GM18502 (cell line): ENCODE results near the gene PCSK1N.
"Not testable (repeated sequence)": the region's sequence is repeated elsewhere in the genome, so short reads cannot be mapped to it uniquely, and the experiment has no call there.

ENCODE experiments used
- ATAC-seq: cut with Tn5 transposase; IDR thresholded peaks from one replicate; pipeline ENCODE4 v1.9.1; 2021; ENCODE audit warnings: mild to moderate bottlenecking; ENCODE audit not compliant: unreplicated experiment, poor library complexity

The PCSK1N gene, protein sequence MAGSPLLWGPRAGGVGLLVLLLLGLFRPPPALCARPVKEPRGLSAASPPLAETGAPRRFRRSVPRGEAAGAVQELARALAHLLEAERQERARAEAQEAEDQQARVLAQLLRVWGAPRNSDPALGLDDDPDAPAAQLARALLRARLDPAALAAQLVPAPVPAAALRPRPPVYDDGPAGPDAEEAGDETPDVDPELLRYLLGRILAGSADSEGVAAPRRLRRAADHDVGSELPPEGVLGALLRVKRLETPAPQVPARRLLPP

DNA sequence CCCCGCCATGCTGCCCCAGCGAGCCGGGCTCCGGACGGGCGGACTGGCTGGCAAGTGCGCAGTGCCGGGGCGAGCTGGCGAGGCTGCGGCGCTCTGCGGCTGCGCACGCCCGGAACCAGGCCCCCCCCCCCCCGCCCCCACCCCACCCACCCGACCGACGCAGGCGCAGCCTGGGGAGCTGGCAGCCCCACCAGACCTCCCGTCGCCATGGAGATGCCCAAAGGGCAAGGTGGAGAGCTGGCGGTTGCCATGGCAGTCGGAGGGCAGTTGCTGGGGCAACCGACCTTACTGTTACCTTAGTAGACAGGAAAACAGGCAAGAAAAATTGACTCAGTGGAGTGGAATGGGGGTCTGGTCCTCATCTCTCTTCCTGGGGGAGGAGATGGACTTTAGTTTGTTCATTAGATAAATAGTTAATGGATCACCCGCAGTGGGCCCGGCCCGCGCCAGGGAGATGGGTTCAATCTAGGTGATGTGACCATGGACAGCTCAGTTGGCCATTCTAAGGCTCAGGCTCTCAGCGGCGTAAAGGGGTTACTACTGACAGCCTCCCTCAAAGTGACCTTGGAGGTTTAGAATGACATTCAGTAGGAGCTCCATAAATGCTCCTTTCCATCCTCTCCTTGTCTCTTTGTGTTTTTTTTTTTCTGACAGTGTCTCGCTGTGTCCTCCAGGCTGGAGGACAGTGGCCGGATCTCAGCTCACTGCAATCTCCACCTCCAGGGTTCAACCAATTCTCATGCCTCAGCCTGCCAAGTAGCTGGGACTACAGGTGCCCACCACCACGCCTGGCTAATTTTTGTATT lies at the start of gene PCSK1N:
Gene PCSK1N, minus strand, starts transcription at position 87 of the 806 bp plus-strand sequence. Its CDS starts 78 bp downstream, at position 9.
- no peak for ATAC-seq

DNA sequence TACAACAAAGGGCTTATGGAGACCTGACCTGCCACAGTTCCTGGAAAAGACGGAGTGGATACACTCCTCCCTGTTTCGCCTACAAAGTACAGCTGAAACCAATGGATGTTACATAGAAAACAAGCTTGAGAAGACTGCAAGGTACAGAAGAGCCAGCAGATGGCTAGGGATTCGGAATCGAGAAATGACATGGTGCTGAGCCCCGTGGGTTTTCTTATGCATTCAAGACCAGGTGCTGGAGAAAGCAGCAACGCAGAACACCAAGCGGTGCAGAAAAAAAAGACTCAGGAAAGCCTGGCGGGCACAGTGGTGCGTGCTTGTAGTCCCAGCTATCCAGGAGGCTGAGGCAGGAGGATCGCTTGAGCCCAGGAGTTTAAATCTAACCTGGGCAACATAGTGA lies 48.3 kb upstream of the PCSK1N start:
- ATAC-seq: no peak

DNA sequence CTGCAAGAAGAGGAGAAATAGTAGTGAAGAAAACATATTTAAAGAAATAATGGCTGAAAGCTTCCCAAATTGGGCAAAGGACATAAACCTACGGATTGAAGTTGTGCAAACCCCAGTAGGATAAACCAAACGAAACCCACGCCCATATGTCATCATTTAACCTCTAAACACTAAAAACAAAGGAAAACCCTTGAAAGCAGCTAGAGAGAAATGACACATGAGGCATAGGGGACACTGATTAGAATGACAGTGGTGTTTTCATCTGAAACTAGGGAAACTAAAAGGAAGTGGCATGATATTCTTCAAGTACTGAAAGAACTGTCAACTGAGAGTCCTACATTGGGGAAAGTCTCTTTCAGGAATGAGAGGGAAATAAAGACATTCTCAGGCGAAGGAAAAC lies 41.5 kb upstream of the PCSK1N start:
- not testable (repeated sequence) for ATAC-seq

DNA sequence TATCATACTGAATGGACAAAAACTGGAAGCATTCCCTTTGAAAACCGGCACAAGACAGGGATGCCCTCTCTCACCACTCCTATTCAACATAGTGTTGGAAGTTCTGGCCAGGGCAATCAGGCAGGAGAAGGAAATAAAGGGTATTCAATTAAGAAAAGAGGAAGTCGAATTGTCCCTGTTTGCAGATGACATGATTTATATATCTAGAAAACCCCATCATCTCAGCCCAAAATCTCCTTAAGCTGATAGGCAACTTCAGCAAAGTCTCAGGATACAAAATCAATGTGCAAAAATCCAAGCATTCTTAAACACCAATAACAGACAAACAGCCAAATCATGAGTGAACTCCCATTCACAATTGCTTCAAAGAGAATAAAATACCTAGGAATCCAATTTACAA lies 36.6 kb upstream of the PCSK1N start:
- ATAC-seq: not testable (repeated sequence)

DNA sequence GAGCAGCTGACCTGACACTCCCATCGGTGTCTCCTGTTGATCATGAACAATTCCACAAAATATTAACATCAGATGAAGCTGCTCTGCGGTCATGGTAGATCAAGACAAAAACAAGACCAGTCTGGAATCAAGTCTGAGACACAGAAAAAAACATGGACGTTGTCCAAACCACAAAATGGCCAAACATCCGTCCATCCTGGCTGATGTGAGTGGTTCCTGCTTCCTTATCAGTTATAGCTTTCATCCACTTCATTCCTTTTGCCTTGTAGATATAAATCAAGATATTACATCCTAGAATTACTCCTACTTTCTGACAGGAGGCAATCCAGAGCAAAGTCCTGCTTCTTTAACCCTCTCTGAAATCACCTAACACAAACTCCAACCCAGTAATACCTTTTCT lies 28.8 kb upstream of the PCSK1N start:
- ATAC-seq: no peak

GRCh38 chrX:48854898-48855297 lies 19.5 kb upstream of the PCSK1N start:
- no peak for ATAC-seq

- ATAC-seq: not testable (repeated sequence)
These were observed 18.9 kb upstream of the PCSK1N start for GRCh38 chrX:48854121-48854804.

DNA sequence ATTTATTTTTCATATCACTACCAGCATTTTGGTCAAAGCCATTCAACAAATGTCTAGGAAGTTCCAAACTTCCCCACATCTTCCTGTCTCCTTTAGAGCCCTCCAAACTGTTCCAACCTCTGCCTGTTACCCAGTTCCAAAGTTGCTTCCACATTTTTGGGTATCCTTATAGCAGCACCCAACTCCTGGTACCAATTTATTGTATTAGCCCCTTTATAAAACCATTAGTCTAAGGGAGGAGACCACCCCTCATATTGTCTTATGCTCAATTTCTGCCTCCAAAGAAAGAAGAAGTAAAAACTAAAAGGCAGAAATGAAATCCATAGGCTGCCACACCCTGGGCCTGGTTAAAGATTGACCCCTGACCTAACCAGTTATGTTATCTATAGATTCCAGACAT lies 18.1 kb upstream of the PCSK1N start:
- ATAC-seq: not testable (repeated sequence)

DNA sequence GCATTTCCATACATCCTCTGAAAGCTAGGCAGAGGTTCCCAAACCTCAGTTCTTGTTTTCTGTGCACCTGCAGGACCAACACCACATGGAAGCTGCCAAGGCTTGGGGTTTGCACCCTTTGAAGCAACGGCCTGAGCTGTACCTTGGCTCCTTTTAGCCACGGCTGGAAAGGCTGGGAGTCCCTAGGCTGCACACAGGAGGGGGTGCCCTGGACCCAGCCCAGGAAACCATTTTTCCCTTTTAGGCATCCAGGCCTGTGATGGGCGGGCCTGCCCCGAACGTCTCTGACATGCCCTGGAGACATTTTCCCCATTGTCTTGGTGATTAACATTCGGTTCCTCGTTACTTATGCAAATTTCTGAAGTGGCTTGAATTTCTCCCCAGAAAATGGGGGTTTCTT lies 17.4 kb upstream of the PCSK1N start:
- ATAC-seq: no peak

DNA sequence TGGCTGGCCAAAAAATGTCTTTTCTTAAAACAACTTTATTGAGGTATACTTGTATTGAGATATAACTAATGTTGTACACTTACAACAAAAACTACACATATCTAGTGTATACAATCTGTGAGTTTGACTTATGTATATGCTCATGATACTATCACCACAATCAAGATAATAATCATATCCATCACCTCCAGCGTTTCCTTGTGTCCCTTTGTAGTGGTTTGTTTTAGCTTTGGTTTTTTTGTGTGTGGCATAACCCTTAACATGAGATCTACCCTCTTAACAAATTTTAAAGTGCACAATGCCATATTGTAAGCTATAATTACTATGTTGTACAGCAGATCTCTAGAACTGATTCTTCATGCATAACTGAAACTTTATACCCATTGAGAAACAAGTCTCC lies 13.4 kb upstream of the PCSK1N start:
- ATAC-seq: no peak

- no peak for ATAC-seq
These were observed 4.3 kb upstream of the PCSK1N start for GRCh38 chrX:48839686-48840085.

DNA sequence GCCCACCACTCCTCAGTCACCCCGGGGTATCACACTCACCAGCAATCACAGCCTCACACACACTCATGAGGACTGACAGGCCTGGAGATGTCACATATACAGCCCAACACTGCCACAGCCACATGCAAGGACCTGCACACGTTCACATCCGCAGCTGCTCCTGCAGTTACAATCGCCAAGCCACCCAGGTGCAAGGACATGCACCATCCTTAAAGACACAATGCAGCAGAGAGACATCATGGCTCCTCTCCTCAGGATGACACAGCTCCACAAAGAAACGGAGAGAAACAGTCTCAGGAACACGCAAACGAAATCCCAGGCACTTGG lies 1.1 kb downstream of the PCSK1N start:
- ATAC-seq: no peak

DNA sequence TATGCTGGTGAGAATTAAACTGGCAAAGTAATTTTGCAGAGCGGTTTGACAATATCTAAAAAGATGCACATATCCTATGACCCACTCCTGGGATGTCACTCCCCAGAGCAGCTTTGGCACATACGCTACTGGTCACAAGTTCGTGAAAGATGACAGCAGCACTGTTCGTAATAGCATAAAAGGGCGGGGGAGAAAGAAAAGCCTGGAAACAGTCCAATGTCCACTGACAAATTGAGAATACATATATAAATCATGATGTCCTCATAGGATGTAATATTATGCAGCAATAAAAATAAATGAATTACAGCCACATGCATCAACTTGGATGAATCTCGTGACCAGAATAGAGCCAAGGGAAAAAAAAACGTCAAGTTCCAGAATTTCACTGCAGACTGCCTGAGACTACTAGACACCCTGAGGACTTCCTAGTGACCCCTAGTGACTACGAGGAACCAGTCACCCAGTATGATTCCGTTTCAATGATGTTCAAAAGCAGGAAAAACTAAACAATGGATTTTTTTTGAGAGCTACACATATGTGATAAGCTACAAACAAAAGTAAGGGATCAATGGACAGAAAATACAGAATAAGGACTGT lies 1.8 kb downstream of the PCSK1N start:
- no peak for ATAC-seq

DNA sequence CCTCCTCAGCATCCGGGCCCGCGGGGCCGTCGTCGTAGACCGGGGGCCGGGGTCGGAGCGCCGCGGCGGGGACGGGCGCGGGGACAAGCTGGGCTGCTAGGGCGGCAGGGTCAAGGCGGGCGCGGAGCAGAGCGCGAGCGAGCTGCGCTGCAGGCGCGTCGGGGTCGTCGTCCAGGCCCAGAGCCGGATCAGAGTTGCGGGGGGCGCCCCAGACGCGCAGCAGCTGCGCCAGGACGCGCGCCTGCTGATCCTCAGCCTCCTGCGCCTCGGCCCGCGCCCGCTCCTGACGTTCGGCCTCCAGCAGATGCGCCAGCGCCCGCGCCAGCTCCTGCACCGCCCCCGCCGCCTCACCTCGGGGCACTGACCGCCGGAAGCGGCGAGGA lies 3.5 kb downstream of the PCSK1N start:
- ATAC-seq: no peak

DNA sequence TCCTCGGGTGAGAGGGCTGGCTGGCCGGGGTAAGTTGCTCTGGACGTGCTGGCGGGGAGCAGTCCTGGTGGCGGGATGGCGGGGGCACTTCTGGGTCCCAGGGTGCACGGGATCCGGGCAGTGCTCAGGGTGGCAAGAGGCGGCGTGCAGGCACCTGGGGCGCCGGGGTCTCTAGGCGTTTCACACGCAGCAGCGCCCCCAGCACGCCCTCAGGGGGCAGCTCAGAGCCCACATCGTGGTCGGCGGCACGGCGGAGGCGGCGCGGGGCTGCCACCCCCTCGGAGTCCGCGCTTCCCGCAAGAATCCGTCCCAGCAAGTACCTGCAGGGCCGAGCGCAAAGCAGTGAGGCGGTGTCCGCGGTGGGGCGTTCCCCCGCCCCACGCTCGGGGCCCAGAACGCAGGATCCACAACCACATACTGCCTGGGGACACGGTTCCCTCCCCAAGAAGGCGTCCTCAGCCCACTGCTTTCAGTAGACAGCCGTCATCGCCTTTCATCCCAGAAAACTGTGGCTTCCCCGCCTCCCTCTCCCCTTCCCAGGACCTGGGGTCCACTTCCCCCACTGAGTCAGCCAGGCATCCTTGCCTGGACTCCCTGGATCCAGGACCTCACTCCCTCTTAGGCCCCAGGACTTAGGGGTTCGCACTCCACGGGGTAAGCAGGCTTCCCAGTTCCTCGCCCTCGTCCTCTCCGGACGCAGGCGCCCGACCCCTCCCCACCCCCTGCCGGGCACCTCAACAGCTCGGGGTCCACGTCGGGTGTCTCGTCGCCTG lies 4.1 kb downstream of the PCSK1N start:
- ATAC-seq: no peak

DNA sequence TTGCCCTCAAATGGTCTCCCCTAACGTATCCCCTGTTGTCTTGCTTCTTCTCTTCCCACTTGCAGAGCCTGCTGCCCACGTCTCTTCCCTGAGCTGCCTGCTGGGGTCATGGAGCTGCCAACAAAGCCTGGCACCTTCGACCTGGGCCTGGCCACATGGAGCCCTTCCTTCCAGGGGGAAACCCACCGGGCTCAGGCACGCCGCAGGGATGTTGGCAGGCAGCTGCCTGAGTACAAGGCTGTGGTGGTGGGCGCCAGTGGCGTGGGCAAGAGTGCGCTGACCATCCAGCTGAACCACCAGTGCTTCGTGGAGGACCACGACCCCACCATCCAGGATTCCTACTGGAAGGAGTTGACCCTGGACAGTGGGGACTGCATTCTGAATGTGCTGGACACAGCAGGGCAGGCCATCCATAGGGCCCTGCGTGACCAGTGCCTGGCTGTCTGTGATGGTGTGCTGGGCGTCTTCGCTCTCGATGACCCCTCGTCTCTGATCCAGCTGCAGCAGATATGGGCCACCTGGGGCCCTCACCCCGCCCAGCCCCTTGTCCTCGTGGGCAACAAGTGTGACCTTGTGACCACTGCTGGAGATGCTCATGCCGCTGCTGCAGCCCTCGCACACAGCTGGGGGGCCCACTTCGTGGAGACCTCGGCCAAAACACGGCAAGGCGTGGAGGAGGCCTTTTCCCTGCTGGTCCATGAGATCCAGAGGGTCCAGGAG lies 6.2 kb downstream of the PCSK1N start:
- no peak for ATAC-seq

GRCh38 chrX:48827654-48827968 lies 7.8 kb downstream of the PCSK1N start:
- no peak for ATAC-seq

GRCh38 chrX:48826876-48827653 lies 8.3 kb downstream of the PCSK1N start:
- no peak for ATAC-seq
